Naive thymus-derived CD8-positive, alpha-beta T cell (primary cell): Measurements from ENCODE around the gene PARVG. TPM values are rescaled to one million over a fixed set of nuclear protein-coding genes. Genes with fewer than 3 reads are reported as not detected.

Experiments used
- ATAC-seq, 2 donors: fragments of 150-1000 bp; cut with Tn5 transposase in 1 of 2; sonication (Bioruptor Pico), chemical (Tn5 transposase) in 1 of 2; 1 replicate in 1 of 2; 2 replicates in 1 of 2; pipeline ENCODE4 v1.10.0; 2021; ENCODE audit warnings: mild to moderate bottlenecking in 2 of 2, moderate library complexity in 2 of 2
- POLR2A ChIA-PET: fragments of 350-600 bp; sonication (Branson Sonifier 250); formaldehyde crosslinking; loops from one replicate; lab custom pipeline; 2021; ENCODE audit warnings: antibody characterized with exemption; lab: Charles Lee
- DNase-seq, 10 donors: peaks; one replicate each; pipeline versions ENCODE4 v3.0.0 to v3.0.0-alpha.2; 2020 to 2022
- H3K27ac Mint-ChIP-seq, 10 donors: one replicate each; pipeline ENCODE4 v1.8.0; 2020 to 2022; ENCODE audit warnings: mild to moderate bottlenecking in 10 of 10, mixed read lengths in 10 of 10, moderate library complexity in 4 of 10, inconsistent platforms in 1 of 10
- H3K27me3 Mint-ChIP-seq, 5 donors: one replicate each; pipeline ENCODE4 v1.8.0; 2021 to 2022; ENCODE audit warnings: mixed read lengths in 5 of 5
- H3K36me3 Mint-ChIP-seq, 3 donors: one replicate each; pipeline ENCODE4 v1.8.0; 2020 to 2022; ENCODE audit warnings: mixed read lengths in 3 of 3, mild to moderate bottlenecking in 2 of 3, inconsistent platforms in 1 of 3
- H3K4me1 Mint-ChIP-seq, 4 donors: one replicate each; pipeline ENCODE4 v1.8.0; 2021 to 2022; ENCODE audit warnings: mixed read lengths in 4 of 4
- H3K4me3 Mint-ChIP-seq, 10 donors: one replicate each; pipeline ENCODE4 v1.8.0; 2020 to 2022; ENCODE audit warnings: mild to moderate bottlenecking in 10 of 10, mixed read lengths in 10 of 10, moderate library complexity in 6 of 10, inconsistent platforms in 1 of 10
- H3K9me3 Mint-ChIP-seq, 9 donors: one replicate each; pipeline ENCODE4 v1.8.0; 2020 to 2022; ENCODE audit warnings: mixed read lengths in 9 of 9, mild to moderate bottlenecking in 3 of 9, inconsistent platforms in 1 of 9, moderate library complexity in 1 of 9
- polyA plus RNA-seq, 3 donors: library from polyadenylated mRNA; unstranded; fragments of 300-500 nt; fragmentation: Illumina TruSeq; gene quantifications; one replicate each; pipeline ENCODE4 v1.2.3, GENCODE V29; 2021
- total RNA-seq, 8 experiments: library from RNA in 2 of 8; stranded (reverse) in 2 of 8; gene quantifications; one replicate each; pipeline ENCODE4 v1.2.3 and lab custom pipeline; 2021 to 2026

Gene PARVG
- total and polyA plus RNA-seq, 5 experiments from 2014 or later: 60.6 to 229 (median 77.8) TPM

DNA sequence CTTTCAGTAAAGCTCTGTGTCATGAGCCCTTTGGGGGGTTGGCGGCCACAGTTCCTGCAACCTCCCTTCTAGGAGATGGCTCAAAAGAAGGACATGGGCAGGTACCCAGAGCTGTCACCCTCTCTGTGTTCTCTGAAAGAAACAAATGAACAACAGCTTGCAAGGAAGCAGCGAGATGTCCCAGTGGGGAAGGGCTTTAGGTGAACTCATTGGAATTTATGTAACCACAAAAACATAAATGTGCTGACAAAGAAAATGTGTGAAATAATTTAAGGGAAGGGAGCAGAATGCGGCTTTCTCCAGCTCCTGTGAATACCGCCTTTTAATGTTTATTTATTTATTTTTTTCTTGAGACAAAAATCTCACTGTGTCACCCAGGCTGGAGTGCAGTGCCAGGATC lies 3.3 kb downstream of the PARVG start:
- Mint-ChIP-seq H3K27ac (peak overlapping the region in 6 of 10 donors; percentile 56 to 98 (median 94)), H3K4me3 (peak overlapping the region in 7 of 10 donors; percentile 15 to 94 (median 87)), H3K9me3 (no peaks in the 10 kb centered on the region), H3K27me3 (no peaks in the 10 kb centered on the region), H3K4me1 (peaks cover 30 to 44% (median 39%) of the 10 kb centered on the region in 4 donors), H3K36me3 (peaks cover 0 to 16% (median 0%) of the 10 kb centered on the region in 3 donors)
- DNase-seq (peak in 1 of 10 donors; percentile 21), ATAC-seq (no peak)
- POLR2A ChIA-PET: interaction anchor here (4.5 kb wide), 1 partner anchor 8 kb away, joined by 27 read pairs; no protein-coding TSS in a partner anchor

DNA sequence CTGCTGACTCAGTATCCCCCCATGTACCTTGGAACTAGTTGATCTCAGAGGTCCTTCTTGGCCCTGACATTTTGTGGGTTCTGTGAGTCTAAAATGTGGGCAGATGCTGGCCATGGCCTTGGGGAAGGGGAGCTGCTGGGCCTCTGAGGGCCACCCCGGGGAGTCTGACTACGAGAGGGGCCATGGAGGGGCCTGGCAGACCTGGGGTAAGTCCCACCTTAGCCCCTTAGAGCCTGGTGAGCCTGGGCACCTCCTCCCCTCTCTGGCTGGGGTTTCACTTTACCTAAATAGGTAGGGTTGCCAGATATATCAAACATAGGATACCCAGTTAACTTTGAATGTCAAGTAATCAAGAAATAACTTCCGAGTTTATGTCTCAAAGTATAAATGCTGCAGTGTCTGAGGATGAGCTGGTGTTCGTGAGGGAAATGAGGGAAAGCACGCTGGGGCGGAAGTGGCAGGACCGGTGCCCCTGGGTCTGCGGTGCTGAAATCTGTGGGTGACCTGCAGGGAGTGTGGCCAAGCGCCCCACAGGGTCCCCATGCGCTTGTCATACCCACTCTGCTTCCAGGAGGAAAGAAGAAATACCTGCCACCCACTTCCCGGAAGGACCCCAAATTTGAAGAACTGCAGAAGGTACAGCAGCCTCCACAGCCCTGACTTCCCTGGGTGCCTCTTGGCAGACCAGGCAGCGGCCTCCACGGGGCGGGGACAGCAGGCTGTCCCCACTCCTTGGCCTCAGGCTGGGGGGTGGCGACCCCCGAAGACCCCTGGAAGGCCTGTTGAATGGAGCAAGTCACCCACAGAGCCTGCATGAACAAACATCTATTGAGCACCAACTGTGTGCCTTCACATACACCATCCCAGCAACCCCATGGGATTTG lies 4.8 kb downstream of the PARVG start:
- peaks cover 27 to 39% (median 38%) of the 10 kb centered on the region in 4 donors for H3K4me1 Mint-ChIP-seq
- H3K9me3 Mint-ChIP-seq: no peaks in the 10 kb centered on the region
- DNase-seq: peak in 1 of 10 donors; percentile 56
- H3K4me3 Mint-ChIP-seq: peak overlapping the region in 3 of 10 donors; percentile 45 to 69 (median 64)
- ATAC-seq: no peak
- POLR2A ChIA-PET: no interaction called here
- H3K36me3 Mint-ChIP-seq: peaks cover 0 to 16% (median 0%) of the 10 kb centered on the region in 3 donors
- H3K27me3 Mint-ChIP-seq: no peaks in the 10 kb centered on the region
- peak overlapping the region in 8 of 10 donors; percentile 57 to 80 (median 71) for H3K27ac Mint-ChIP-seq

DNA sequence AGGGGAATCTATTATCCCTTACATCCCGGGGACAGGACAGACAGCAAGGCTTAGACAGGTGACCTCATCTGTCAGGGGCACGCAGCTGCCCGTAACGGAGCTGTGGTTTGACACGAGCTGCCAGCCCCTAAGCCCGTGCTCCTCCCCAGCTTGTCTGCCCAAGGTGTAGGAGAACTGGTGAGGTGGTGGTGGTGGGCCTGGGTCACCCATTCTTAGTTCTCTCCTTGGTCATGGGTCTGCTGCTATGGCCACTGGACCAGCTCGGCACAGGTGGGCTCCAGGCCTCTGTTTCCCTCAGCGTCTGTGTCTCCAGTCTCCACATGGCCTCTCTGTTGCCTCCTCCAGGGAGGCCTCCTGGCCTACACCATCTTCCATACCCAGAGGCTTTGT lies 5.4 kb downstream of the PARVG start:
- ATAC-seq: no peak
- POLR2A ChIA-PET: no interaction called here
- Mint-ChIP-seq H3K4me3 (no peak overlapping the region), H3K4me1 (peaks cover 21 to 36% (median 34%) of the 10 kb centered on the region in 4 donors), H3K27ac (peak overlapping the region in 3 of 10 donors; percentile 12 to 25 (median 15)), H3K36me3 (peaks cover 0 to 16% (median 0%) of the 10 kb centered on the region in 3 donors), H3K9me3 (no peaks in the 10 kb centered on the region), H3K27me3 (no peaks in the 10 kb centered on the region)
- DNase-seq: peak in 1 of 10 donors; percentile 11

DNA sequence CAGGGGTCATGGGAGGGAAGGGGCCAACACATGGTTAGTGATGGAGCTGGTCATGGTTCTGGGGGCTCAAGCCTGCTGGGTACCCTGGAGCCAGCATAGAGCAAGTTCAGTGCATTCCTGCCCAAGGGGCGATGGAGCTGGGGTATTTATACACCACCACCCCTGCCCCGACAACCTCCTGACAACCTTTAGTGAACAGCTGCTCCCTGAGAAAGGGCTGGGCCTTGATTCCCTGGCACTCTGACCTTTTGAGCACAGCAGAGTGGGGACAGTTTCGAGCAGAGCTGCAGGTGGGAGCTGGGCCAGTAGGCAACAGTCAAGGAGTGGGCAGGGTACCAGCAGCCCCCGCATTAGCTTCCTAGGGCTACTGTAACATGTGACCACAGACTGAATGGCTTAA lies 6.0 kb downstream of the PARVG start:
- Mint-ChIP-seq H3K4me3 (no peak overlapping the region), H3K27me3 (no peaks in the 10 kb centered on the region), H3K9me3 (no peaks in the 10 kb centered on the region), H3K4me1 (peaks cover 21 to 42% (median 36%) of the 10 kb centered on the region in 4 donors), H3K36me3 (peaks cover 0 to 19% (median 0%) of the 10 kb centered on the region in 3 donors), H3K27ac (peak overlapping the region in 1 of 10 donors; percentile 74)
- POLR2A ChIA-PET: no interaction called here
- ATAC-seq: no peak
- peak in 1 of 10 donors; percentile 14 for DNase-seq

DNA sequence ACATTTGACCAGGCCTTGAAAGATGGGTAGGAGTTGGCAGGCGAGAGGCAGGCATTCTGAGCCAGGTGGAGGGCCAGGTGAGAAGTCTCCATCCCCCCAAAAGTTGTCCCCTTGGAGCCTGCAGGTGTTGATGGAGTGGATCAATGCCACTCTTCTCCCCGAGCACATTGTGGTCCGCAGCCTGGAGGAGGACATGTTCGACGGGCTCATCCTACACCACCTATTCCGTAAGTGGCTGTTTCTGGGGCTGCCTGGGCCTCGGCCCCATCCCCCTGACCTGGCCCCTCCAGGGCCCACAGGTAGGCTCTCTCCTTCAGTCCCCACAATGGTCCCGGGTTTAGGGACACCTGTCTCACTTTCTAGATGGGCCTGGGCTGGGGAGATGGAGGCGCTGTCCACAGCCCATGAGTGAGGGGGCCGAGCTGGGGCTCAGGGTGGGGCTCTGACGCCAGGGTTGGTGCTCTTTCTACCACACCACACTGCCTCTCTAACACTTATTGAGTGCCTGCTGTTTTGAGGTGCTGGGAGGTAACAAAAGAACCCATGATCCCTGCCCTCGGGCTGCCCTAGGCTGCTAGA lies 7.0 kb downstream of the PARVG start:
- Mint-ChIP-seq H3K36me3 (peaks cover 0 to 19% (median 0%) of the 10 kb centered on the region in 3 donors), H3K4me3 (no peak overlapping the region), H3K27me3 (no peaks in the 10 kb centered on the region), H3K4me1 (peaks cover 16 to 42% (median 39%) of the 10 kb centered on the region in 4 donors), H3K27ac (peak overlapping the region in 7 of 10 donors; percentile 2 to 83 (median 74)), H3K9me3 (no peaks in the 10 kb centered on the region)
- DNase-seq: peak in 1 of 10 donors; percentile 37
- no peak for ATAC-seq
- POLR2A ChIA-PET: no interaction called here

DNA sequence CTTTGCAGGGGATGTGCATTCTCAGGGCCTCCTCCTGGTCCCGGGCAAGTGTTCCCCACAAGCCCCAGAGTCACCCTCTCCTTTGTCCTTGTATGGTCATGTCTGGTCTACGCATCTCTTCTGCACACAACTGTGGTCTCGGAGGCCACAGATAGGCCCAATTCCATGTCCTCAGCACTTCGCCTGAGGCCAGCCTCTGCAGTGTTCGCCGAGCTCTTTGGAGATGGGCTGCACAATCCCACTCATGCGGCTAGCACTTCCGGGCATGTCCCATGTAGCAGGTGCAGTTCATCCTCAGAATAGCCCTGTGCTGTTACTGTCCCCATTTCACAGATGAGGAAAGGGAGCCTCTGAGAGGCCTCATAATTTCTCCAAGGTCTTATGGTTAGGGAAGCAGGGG lies 7.6 kb downstream of the PARVG start:
- peak overlapping the region in 3 of 10 donors; percentile 73 to 77 (median 74) for H3K27ac Mint-ChIP-seq
- no peak overlapping the region for H3K4me3 Mint-ChIP-seq
- no peaks in the 10 kb centered on the region for H3K9me3 Mint-ChIP-seq
- H3K27me3 Mint-ChIP-seq: no peaks in the 10 kb centered on the region
- ATAC-seq (no peak), DNase-seq (peak in 1 of 10 donors; percentile 31)
- peaks cover 0 to 20% (median 0%) of the 10 kb centered on the region in 3 donors for H3K36me3 Mint-ChIP-seq
- POLR2A ChIA-PET: no interaction called here
- H3K4me1 Mint-ChIP-seq: peaks cover 19 to 44% (median 39%) of the 10 kb centered on the region in 4 donors

DNA sequence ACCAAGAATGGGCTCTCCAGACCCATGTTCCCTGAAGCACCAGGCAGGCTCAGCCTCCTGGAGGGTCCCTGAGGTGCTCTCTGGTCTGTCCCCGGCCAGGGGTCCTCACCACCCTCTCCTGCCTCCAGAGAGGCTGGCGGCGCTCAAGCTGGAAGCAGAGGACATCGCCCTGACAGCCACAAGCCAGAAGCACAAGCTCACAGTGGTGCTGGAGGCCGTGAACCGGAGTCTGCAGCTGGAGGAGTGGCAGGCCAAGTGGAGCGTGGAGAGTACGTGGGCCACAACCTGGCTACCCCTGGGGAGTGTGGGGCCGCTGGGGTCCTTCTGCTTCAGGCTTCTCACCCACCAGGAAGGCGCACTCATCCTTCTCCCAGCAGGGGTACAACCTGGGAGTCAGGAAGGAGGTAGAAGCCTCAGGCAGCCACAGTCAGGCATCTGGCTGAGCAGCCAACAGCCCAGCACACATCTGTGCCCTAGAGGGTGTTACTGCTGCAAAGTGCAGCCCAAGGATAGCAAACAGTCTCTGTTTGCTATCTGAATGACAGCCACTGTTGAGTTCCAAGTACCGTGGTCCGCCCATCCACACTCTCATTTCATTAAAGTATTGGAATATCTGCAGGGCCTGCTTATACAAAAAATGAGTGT lies 8.4 kb downstream of the PARVG start:
- POLR2A ChIA-PET: no interaction called here
- peaks cover 21 to 44% (median 40%) of the 10 kb centered on the region in 4 donors for H3K4me1 Mint-ChIP-seq
- no peaks in the 10 kb centered on the region for H3K9me3 Mint-ChIP-seq
- ATAC-seq: no peak
- DNase-seq: peak in 1 of 10 donors; percentile 54
- H3K36me3 Mint-ChIP-seq: peaks cover 0 to 23% (median 0%) of the 10 kb centered on the region in 3 donors
- no peaks in the 10 kb centered on the region for H3K27me3 Mint-ChIP-seq
- peak overlapping the region in 1 of 10 donors; percentile 13 for H3K27ac Mint-ChIP-seq
- H3K4me3 Mint-ChIP-seq: no peak overlapping the region

DNA sequence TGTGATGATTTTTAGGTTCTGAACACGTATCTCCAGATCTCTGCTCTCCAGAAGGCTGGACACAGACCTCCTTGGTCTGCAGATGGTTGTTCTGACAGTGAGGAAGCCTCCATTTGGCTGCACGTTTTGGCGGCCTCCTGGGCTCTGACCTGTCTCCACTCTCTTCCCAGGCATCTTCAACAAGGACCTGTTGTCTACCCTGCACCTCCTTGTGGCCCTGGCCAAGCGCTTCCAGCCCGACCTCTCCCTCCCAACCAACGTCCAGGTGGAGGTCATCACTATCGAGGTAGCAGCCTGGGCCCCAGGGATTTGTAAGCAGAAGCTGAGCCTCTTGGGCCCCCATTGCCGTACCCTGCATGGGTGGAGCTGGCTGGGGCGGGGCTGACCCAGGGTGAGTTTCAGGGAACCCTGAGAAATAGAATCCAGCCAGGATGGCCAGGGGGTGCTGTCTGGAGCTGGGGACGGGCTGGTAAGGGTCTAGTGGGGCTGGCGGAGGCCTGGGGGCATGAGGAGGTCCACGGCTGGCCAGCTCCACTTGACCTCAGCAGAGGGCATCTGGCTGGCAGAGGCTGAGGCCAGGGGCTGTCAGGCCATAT lies 9.8 kb downstream of the PARVG start:
- H3K36me3 Mint-ChIP-seq: peaks cover 0 to 26% (median 5%) of the 10 kb centered on the region in 3 donors
- POLR2A ChIA-PET: interaction anchor here (0.6 to 4.6 kb wide), 2 partner anchors 8 to 14 kb away, joined by 3 to 27 read pairs; partner anchors contain the start of gene PARVG
- peaks cover 28 to 48% (median 44%) of the 10 kb centered on the region in 4 donors for H3K4me1 Mint-ChIP-seq

DNA sequence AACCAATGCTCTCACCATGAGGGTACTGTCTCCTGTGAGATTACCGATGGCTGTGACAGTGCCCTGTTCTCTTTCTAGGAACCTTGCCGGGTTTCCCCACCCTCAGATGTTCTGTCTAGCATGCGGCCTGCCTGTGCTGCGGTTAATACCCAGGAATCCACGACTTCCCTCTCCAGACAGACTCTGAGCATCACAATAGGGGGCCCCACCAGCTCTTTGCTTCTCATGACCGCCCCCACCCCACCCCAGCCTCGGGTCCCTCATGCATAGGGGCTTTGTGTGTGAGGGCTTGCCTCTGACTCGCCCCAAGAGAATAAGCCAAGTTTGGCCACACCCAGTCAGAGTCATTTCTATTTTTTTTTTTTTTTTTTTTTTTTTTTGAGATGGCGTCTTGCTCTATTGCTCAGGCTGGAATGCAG lies 10.3 kb downstream of the PARVG start:
- no peak for ATAC-seq
- peaks cover 0 to 23% (median 5%) of the 10 kb centered on the region in 3 donors for H3K36me3 Mint-ChIP-seq
- H3K4me3 Mint-ChIP-seq: peak overlapping the region in 1 of 10 donors; percentile 4
- no peak for DNase-seq
- H3K27ac Mint-ChIP-seq: peak overlapping the region in 3 of 10 donors; percentile 29 to 52 (median 40)
- POLR2A ChIA-PET: interaction anchor here (4.6 kb wide), 1 partner anchor 9 kb away, joined by 27 read pairs; the partner anchor contains the start of gene PARVG
- H3K4me1 Mint-ChIP-seq: peaks cover 28 to 48% (median 44%) of the 10 kb centered on the region in 4 donors
- H3K9me3 Mint-ChIP-seq: peaks cover 0 to 2% (median 0%) of the 10 kb centered on the region in 9 donors
- no peaks in the 10 kb centered on the region for H3K27me3 Mint-ChIP-seq

More for the DNA sequence above, 9.8 kb downstream of the PARVG start:
- DNase-seq (no peak), ATAC-seq (no peak)
- Mint-ChIP-seq H3K9me3 (peaks cover 0 to 2% (median 0%) of the 10 kb centered on the region in 9 donors), H3K27ac (no peak overlapping the region), H3K27me3 (no peaks in the 10 kb centered on the region), H3K4me3 (no peak overlapping the region)

DNA sequence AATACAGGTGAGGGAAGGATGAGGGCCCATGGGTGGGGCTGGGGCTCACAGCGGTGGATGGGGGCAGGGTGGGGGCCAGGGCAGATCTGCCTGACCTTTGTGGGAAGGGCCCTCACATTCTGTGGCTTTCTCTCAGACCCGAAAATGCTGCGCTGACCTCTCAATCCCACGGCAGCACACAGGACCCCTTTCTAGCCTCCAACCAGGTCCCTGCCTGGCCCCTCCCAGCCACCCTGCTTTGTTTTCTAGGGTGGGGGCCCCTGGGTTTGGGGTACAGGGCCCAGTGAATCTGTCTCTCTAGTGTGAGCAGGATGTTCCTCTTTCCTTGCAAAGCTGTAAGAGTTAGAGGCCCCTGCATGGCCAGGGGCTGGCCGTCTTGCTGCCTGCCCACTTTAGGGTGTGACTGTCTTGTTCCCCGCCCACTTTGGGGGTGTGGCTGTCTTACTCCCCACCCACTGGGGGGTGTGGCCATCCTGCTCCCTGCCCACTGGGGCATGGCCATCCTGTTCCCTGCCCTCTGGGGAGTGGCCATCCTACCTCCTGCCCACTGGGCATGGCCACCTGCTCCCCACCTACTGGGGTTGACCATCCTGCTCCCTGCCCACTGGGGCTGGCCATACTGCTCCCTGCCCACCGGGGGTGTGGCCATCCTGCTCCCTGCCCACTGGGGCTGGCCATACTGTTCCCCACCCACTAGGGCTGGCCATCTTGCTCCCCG lies 11.5 kb downstream of the PARVG start:
- H3K36me3 Mint-ChIP-seq: peaks cover 0 to 20% (median 5%) of the 10 kb centered on the region in 3 donors
- peak overlapping the region in 2 of 10 donors; percentile 71 to 80 for H3K4me3 Mint-ChIP-seq
- peak in 7 of 10 donors; percentile 34 to 59 (median 44) for DNase-seq
- H3K27ac Mint-ChIP-seq: peak overlapping the region in 3 of 10 donors; percentile 33 to 76 (median 57)
- H3K4me1 Mint-ChIP-seq: peaks cover 27 to 48% (median 41%) of the 10 kb centered on the region in 4 donors
- ATAC-seq: peak; percentile 53 to 75
- peaks cover 0 to 2% (median 0%) of the 10 kb centered on the region in 9 donors for H3K9me3 Mint-ChIP-seq
- H3K27me3 Mint-ChIP-seq: no peaks in the 10 kb centered on the region
- POLR2A ChIA-PET: interaction anchor here (4.6 kb wide), 1 partner anchor 10 kb away, joined by 27 read pairs; the partner anchor contains the start of gene PARVG
